HCT116 (cell line): ENCODE measurements around the gene GSC2. TPM values are rescaled to one million over a fixed set of nuclear protein-coding genes. Genes with fewer than 3 reads are reported as not detected.

Source experiments
- ATAC-seq: fragments of 200-7000 bp; cut with Tn5 transposase; 2 replicates; pipeline ENCODE4 v1.9.1; 2020; ENCODE audit warnings: mild to moderate bottlenecking, moderate library complexity
- BruUV-seq: library from RNA; stranded (reverse); fragments of 400-500 nt; replicated peaks from 2 replicates; lab custom pipeline; 2021; lab: Mats Ljungman, UMichigan
- CTCF ChIA-PET: fragments of 300-600 bp; sonication (Branson Sonifier 250); formaldehyde crosslinking; loops from one replicate; lab custom pipeline; 2021; ENCODE audit warnings: antibody characterized with exemption; lab: Charles Lee
- POLR2A ChIA-PET: fragments of 300-600, 350-600 bp; sonication (Branson Sonifier 250); formaldehyde crosslinking; loops from one replicate; lab custom pipeline; 2021; ENCODE audit warnings: antibody characterized with exemption; lab: Charles Lee
- RAD21 ChIA-PET, 2 experiments: fragments of 300-600 bp; sonication (Branson Sonifier 250); formaldehyde crosslinking; loops; one replicate each; lab custom pipeline; 2023; ENCODE audit warnings: low total read pairs in 2 of 2; ENCODE audit not compliant: uncharacterized antibody in 2 of 2, unreplicated experiment in 2 of 2, low non-redundant PET in 1 of 2; lab: Charles Lee
- DNase-seq: peaks from one replicate; pipeline ENCODE4 v3.0.0-alpha.2; 2010; ENCODE audit warnings: low read depth, low spot score
- H2AFZ ChIP-seq: fragments of 200-600 bp; shearing (Covaris generic), sonication (generic); 2 replicates; pipeline ENCODE4 v1.6.1; 2017; ENCODE audit warnings: low read depth, mixed run types, mixed read lengths, antibody characterized with exemption, low read length; ENCODE audit not compliant: poor library complexity, severe bottlenecking
- H3K27ac ChIP-seq: 2 replicates; pipeline ENCODE4 v1.5.1; 2012; ENCODE audit warnings: low read depth, low read length
- H3K27me3 ChIP-seq: fragments of 200-600 bp; sonication (generic); 2 replicates; pipeline ENCODE4 v1.6.1; 2016; ENCODE audit warnings: mixed run types, low read length, mixed read lengths; ENCODE audit not compliant: insufficient read depth
- H3K36me3 ChIP-seq, 2 experiments: fragments of 200-500 bp in 1 of 2; fragments of 200-600 bp in 1 of 2; sonication (Bioruptor generic) in 1 of 2; sonication (generic) in 1 of 2; 2 replicates each; pipeline versions ENCODE4 v1.5.1 to v1.6.1; 2014 to 2016; ENCODE audit warnings: low read length in 2 of 2, inconsistent platforms in 1 of 2, mixed read lengths in 1 of 2, mixed run types in 1 of 2; ENCODE audit not compliant: insufficient read depth in 2 of 2, control insufficient read depth in 1 of 2
- H3K4me1 ChIP-seq, 2 experiments: fragments of 200-600 bp in 1 of 2; sonication (generic) in 1 of 2; 2 replicates each; pipeline versions ENCODE4 v1.5.1 to v1.6.1; 2012 to 2017; ENCODE audit warnings: low read length in 2 of 2, inconsistent platforms in 1 of 2, mild to moderate bottlenecking in 1 of 2, mixed read lengths in 1 of 2, mixed run types in 1 of 2, moderate library complexity in 1 of 2; ENCODE audit not compliant: insufficient read depth in 2 of 2, control insufficient read depth in 1 of 2
- H3K4me2 ChIP-seq: fragments of 200-600 bp; sonication (generic); 2 replicates; pipeline ENCODE4 v1.6.1; 2017; ENCODE audit warnings: mixed run types, low read length, mixed read lengths
- H3K4me3 ChIP-seq, 2 experiments: fragments of 200-600 bp in 1 of 2; sonication (generic) in 1 of 2; replicated peaks in 1 of 2; 2 replicates each; pipeline ENCODE4 v1.5.1; 2011 to 2016; ENCODE audit warnings: low read length in 2 of 2, control low read depth in 1 of 2, low read depth in 1 of 2, mild to moderate bottlenecking in 1 of 2, mixed read lengths in 1 of 2, mixed run types in 1 of 2
- H3K79me2 ChIP-seq: fragments of 200-600 bp; sonication (generic); 2 replicates; pipeline ENCODE4 v1.6.1; 2017; ENCODE audit warnings: mild to moderate bottlenecking, mixed run types, low read length, moderate library complexity, mixed read lengths; ENCODE audit not compliant: insufficient read depth
- H3K9ac ChIP-seq: fragments of 200-600 bp; sonication (generic); 2 replicates; pipeline ENCODE4 v1.6.1; 2016; ENCODE audit warnings: low read length, mixed read lengths
- H3K9me2 ChIP-seq: fragments of 200-600 bp; sonication (generic), shearing (Covaris generic); 2 replicates; pipeline ENCODE4 v1.6.1; 2017; ENCODE audit warnings: mixed run types, mild to moderate bottlenecking, moderate library complexity; ENCODE audit not compliant: insufficient read depth
- H3K9me3 ChIP-seq, 2 experiments: fragments of 200-500 bp in 1 of 2; fragments of 200-600 bp in 1 of 2; sonication (Bioruptor generic) in 1 of 2; sonication (generic) in 1 of 2; 2 replicates each; pipeline ENCODE4 v1.6.1; 2014 to 2017; ENCODE audit warnings: low read length in 2 of 2, mixed read lengths in 2 of 2, inconsistent platforms in 1 of 2, low read depth in 1 of 2, mild to moderate bottlenecking in 1 of 2, mixed run types in 1 of 2, moderate library complexity in 1 of 2; ENCODE audit not compliant: control insufficient read depth in 1 of 2, insufficient read depth in 1 of 2
- H4K20me1 ChIP-seq: fragments of 200-600 bp; sonication (generic), shearing (Covaris generic); 2 replicates; pipeline ENCODE4 v1.6.1; 2017; ENCODE audit warnings: mixed run types, mild to moderate bottlenecking, moderate library complexity; ENCODE audit not compliant: insufficient read depth
- CBX3 ChIP-seq: IDR thresholded peaks from 2 replicates; pipeline ENCODE4 v1.6.1; 2012; ENCODE audit warnings: low read depth
- EGR1 ChIP-seq: IDR thresholded peaks from 2 replicates; pipeline ENCODE4 v1.6.1; 2012; ENCODE audit warnings: low read depth
- ELF1 ChIP-seq: IDR thresholded peaks from 2 replicates; pipeline ENCODE4 v1.6.1; 2012; ENCODE audit warnings: low read depth, borderline replicate concordance
- EZH2 ChIP-seq: fragments of 200-600 bp; sonication (generic); IDR thresholded peaks from 2 replicates; pipeline ENCODE4 v1.6.1; 2017; ENCODE audit warnings: antibody characterized with exemption, mixed run types
- JUND ChIP-seq: IDR thresholded peaks from 2 replicates; pipeline ENCODE4 v1.6.1; 2012
- SIN3A ChIP-seq: IDR thresholded peaks from 2 replicates; pipeline ENCODE4 v1.6.1; 2012; ENCODE audit warnings: low read depth
- SRF ChIP-seq: IDR thresholded peaks from 2 replicates; pipeline ENCODE4 v1.6.1; 2012; ENCODE audit warnings: low read depth
- TCF7L2 ChIP-seq: IDR thresholded peaks from 2 replicates; pipeline ENCODE4 v1.7.0; 2011; ENCODE audit warnings: borderline replicate concordance, inconsistent platforms; ENCODE audit not compliant: insufficient read depth, insufficient read length; ENCODE audit errors: extremely low read depth
- ZFX ChIP-seq: fragments of 450-650 bp; IDR thresholded peaks from 2 replicates; pipeline ENCODE4 v1.6.1; 2017
- intact Hi-C: fragments of 100-400 bp; cut with micrococcal nuclease; formaldehyde crosslinking; loops from 2 replicates; pipeline ENCODE4 v1.10.0; 2022
- total RNA-seq: library from RNA; stranded (reverse); gene quantifications from one replicate; pipeline ENCODE4 v1.2.1, GENCODE V29; 2021; ENCODE audit not compliant: unreplicated experiment
- TF ChIP-seq, protein P1 (sequence below): IDR thresholded peaks from 2 replicates; pipeline ENCODE4 v1.6.1; 2012
- TF ChIP-seq, protein P2 (sequence below), 3 experiments: fragments of 200-600 bp in 1 of 3; sonication (generic) in 1 of 3; IDR thresholded peaks in 2 of 3; conservative IDR thresholded peaks in 1 of 3; 2 replicates each; pipeline ENCODE4 v1.5.1; 2012 to 2017; ENCODE audit warnings: low read depth in 2 of 3, low read length in 2 of 3, antibody characterized with exemption in 1 of 3, borderline replicate concordance in 1 of 3, control low read depth in 1 of 3, mild to moderate bottlenecking in 1 of 3, mixed read lengths in 1 of 3, mixed run types in 1 of 3, moderate library complexity in 1 of 3; ENCODE audit not compliant: insufficient read depth in 1 of 3
- TF ChIP-seq, protein P3 (sequence below): IDR thresholded peaks from 2 replicates; pipeline ENCODE4 v1.6.1; 2012
- TF ChIP-seq, protein P4 (sequence below): IDR thresholded peaks from 2 replicates; pipeline ENCODE4 v1.6.1; 2012; ENCODE audit warnings: low read depth

GSC2 gene
- total RNA-seq, 1 experiment from 2014 or later = not detected

DNA sequence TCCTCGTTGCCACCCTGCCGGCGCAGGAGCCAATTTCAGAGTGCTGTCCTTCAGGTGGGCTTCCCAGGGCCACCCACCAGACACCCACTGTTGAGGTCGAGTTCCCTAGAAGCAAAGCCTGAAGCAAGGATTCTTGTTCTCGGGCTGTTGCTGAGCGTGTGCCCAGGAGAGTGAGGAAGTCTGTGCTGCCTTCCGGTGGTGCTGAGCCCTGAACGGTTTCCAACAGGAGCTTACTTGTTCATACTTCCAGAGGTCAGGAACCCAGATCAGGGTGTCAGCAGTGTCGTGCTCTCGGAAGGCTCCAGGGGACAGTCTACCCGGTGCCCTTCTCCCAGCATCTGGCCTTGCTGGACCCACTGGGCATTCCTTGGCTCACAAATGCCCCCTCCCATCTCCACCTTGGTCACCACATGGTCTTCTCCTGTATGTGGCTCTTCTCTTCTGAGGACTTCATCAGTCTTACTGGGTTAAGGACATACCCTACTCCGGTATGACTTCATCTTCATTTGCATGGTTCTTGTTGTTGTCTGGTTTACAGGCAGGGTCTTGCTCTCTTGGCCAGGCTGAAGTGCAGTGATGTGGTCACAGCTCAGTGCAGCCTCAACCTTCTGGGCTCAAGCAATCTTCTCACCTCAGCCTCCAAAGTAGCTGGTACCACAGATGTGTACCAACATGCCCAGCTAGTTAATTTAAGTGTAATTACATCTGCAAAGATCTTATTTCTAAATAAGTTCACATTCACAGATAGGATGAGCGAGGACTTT, 17.2 kb upstream of the GSC2 start:
- no peaks in the 10 kb centered on the region for H4K20me1 ChIP-seq
- no peak overlapping the region for H3K4me2 ChIP-seq
- H3K79me2 ChIP-seq = peaks cover 9% of the 10 kb centered on the region
- no peak overlapping the region for H3K4me3 ChIP-seq
- no TSS peak for BruUV-seq
- RAD21 ChIA-PET = no interaction called here
- H2AFZ ChIP-seq = no peak overlapping the region
- no peak overlapping the region for H3K9ac ChIP-seq
- ATAC-seq (no peak), DNase-seq (no peak)
- peaks cover 0 to 12% of the 10 kb centered on the region in 2 experiments; a peak in 1 of 4 replicates for H3K4me1 ChIP-seq
- peaks cover 12% of the 10 kb centered on the region for H3K27me3 ChIP-seq
- CTCF ChIA-PET = interaction anchor here (1.3 kb wide), 1 partner anchor 463 kb away, joined by 3 read pairs; no protein-coding TSS in a partner anchor
- H3K27ac ChIP-seq = no peak overlapping the region
- no peak for TF ChIP-seq EZH2
- TF ChIP-seq, protein P1, sequence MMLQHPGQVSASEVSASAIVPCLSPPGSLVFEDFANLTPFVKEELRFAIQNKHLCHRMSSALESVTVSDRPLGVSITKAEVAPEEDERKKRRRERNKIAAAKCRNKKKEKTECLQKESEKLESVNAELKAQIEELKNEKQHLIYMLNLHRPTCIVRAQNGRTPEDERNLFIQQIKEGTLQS = no peak
- TF ChIP-seq TCF7L2 = no peak
- TF ChIP-seq JUND = no peak
- no peak for TF ChIP-seq SIN3A
- no peak for TF ChIP-seq EGR1
- TF ChIP-seq, protein P2, sequence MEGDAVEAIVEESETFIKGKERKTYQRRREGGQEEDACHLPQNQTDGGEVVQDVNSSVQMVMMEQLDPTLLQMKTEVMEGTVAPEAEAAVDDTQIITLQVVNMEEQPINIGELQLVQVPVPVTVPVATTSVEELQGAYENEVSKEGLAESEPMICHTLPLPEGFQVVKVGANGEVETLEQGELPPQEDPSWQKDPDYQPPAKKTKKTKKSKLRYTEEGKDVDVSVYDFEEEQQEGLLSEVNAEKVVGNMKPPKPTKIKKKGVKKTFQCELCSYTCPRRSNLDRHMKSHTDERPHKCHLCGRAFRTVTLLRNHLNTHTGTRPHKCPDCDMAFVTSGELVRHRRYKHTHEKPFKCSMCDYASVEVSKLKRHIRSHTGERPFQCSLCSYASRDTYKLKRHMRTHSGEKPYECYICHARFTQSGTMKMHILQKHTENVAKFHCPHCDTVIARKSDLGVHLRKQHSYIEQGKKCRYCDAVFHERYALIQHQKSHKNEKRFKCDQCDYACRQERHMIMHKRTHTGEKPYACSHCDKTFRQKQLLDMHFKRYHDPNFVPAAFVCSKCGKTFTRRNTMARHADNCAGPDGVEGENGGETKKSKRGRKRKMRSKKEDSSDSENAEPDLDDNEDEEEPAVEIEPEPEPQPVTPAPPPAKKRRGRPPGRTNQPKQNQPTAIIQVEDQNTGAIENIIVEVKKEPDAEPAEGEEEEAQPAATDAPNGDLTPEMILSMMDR (IDR thresholded peaks at IDR 0.05 in 2 of 3, conservative IDR thresholded peaks at IDR 0.05 in 1 of 3; ENCODE audit: borderline replicate concordance in 1 of 3, insufficient read depth in 1 of 3, low read depth in 2 of 3, low read length in 2 of 3) = no peak
- TF ChIP-seq SRF = no peak
- TF ChIP-seq ELF1 = no peak
- TF ChIP-seq, protein P3, sequence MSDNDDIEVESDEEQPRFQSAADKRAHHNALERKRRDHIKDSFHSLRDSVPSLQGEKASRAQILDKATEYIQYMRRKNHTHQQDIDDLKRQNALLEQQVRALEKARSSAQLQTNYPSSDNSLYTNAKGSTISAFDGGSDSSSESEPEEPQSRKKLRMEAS = no peak
- TF ChIP-seq, protein P4, sequence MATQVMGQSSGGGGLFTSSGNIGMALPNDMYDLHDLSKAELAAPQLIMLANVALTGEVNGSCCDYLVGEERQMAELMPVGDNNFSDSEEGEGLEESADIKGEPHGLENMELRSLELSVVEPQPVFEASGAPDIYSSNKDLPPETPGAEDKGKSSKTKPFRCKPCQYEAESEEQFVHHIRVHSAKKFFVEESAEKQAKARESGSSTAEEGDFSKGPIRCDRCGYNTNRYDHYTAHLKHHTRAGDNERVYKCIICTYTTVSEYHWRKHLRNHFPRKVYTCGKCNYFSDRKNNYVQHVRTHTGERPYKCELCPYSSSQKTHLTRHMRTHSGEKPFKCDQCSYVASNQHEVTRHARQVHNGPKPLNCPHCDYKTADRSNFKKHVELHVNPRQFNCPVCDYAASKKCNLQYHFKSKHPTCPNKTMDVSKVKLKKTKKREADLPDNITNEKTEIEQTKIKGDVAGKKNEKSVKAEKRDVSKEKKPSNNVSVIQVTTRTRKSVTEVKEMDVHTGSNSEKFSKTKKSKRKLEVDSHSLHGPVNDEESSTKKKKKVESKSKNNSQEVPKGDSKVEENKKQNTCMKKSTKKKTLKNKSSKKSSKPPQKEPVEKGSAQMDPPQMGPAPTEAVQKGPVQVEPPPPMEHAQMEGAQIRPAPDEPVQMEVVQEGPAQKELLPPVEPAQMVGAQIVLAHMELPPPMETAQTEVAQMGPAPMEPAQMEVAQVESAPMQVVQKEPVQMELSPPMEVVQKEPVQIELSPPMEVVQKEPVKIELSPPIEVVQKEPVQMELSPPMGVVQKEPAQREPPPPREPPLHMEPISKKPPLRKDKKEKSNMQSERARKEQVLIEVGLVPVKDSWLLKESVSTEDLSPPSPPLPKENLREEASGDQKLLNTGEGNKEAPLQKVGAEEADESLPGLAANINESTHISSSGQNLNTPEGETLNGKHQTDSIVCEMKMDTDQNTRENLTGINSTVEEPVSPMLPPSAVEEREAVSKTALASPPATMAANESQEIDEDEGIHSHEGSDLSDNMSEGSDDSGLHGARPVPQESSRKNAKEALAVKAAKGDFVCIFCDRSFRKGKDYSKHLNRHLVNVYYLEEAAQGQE = no peak
- no peak for TF ChIP-seq ZFX
- TF ChIP-seq CBX3 = no peak
- no peaks in the 10 kb centered on the region for H3K9me3 ChIP-seq
- no peaks in the 10 kb centered on the region for H3K36me3 ChIP-seq
- POLR2A ChIA-PET = interaction anchor here (1.7 kb wide), 1 partner anchor 11 kb away, joined by 4 read pairs; the partner anchor contains the start of gene SLC25A1
- intact Hi-C loops = no loop called here
- H3K9me2 ChIP-seq = no peaks in the 10 kb centered on the region
